NCI-H1930 (cell line): Measurements from ENCODE around the gene DDX18.
"Not testable (repeated sequence)": the region's sequence is repeated elsewhere in the genome, so short reads cannot be mapped to it uniquely, and the experiment has no call there.

ENCODE experiments used
- DNase-seq, 2 experiments: peaks; one replicate each; lab custom pipeline; 2025; lab: John Stamatoyannopoulos, UW

The DDX18 gene

DNA sequence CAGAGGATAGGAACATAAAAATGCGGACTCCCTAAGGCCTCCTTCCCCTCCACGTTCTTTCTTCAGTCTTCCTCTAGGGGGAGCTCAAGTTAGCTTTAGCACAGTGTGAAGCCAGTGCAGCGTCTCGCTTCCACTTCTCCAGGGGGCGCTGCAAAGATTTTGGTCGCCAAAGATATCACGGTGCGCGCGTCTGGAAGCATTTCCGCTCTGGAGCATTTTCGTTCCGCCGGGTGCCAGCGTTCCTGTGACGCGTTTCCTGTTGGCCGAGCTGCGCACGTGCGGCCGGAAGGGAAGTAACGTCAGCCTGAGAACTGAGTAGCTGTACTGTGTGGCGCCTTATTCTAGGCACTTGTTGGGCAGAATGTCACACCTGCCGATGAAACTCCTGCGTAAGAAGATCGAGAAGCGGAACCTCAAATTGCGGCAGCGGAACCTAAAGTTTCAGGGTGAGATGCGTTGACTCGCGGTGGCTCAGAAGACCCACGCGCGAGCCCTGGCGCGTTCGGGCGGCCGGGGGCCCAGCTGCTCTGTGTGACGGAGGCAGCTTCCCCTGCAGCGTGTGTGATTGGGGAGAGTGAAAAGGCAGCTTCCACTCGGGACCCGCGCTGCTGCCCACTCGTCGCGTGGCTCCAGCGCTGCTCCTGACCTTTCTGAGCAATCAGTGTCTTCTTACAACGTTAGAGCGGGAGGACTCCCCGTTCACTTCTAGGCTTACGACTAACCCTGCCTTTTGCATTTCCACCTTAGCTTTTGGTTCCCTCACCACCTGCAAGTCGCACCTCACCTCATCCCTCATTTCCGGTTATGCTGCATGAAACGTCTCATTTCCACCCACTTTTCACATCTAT is at the start of gene DDX18:
Gene DDX18 (plus strand): TSS at position 275 of the 848 bp plus-strand sequence. CDS start 87 bp downstream, at position 362.
- DNase-seq: peak; percentile 98 to 99

DNA sequence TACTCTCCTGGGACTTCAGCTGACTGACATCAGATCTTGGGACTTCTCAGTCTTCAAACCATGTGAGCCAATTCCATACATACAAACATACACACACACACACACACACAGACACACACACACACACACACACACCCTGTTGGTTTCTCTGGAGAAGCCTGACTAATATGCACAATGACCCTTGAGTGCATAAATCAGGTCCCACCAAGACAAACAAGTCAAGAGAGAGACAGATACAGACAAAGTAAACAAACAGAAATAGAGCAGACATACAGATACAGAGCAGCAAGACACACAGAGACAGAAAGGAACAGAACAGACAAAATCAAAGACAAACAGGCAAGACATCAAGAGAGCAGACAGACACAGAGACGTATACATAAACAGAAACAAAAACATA is 43.8 kb upstream of the DDX18 start:
- DNase-seq: no peak

- DNase-seq: peak in 1 of 2 experiments; percentile 31
Measured at GRCh38 chr2:117771969-117772630, 42.4 kb upstream of the DDX18 start.

GRCh38 chr2:117774716-117775115 is 39.8 kb upstream of the DDX18 start:
- DNase-seq: no peak

DNA sequence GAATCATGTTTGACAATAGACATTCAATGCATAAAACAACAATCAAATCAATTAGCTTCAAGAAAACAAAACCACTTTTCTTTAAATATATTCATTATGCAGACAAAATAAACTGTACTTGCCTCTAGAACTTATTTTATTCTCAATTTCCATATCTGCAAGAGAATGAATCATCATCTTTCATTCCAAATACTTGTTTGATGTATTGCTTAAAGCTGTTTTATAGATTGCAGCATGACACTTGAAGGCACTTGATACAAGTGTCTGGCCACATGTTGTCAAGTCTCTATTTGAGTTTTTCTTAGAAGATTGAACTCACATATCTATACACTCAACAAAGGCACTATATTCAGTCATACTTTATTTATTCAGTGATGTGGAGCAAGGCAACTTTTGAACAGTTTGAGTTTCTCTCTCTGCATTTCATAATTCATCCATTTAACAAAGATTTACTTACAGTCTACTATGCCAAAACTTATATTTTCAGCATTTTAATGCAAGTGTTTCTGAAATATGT is 38.7 kb upstream of the DDX18 start:
- DNase-seq: no peak

GRCh38 chr2:117776888-117777287 is 37.6 kb upstream of the DDX18 start:
- no peak for DNase-seq

DNA sequence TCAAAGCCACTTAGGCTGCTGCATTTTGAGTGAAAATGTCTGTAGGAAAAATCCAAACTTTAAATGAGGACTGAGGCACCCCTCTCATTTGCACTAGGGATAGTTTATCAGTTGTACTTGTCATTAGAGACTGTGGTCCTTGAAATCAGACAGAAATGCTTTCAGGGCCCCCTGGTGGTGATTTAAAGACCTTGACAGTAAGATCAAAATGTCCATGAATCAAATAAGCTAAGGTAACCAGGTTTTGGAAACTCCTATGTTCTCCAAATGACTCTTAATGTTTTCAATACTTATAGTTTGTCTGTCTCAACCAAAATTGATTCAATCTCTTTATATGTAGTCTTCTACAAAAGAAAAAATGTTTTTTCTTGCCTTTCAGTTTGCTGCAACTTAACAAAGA is 28.8 kb upstream of the DDX18 start:
- peak; percentile 20 to 69 for DNase-seq

DNA sequence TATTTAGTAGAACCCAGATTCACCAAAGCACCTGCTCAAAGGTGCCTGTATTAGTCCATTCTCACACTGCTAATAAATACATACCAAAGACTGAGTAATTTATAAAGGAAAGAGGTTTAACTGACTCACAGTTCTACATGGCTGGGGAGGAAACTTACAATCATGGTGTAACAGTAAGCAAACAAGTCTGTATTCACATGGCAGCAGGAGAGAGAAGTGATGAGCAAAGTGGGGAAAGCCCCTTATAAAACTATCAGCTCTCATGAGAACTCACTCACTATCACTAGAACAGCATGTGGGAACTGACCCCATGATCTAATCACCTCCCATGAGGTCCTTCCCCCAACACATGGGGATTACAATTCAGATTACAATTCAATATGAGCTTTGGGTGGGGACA is 28.0 kb upstream of the DDX18 start:
- DNase-seq: no peak

GRCh38 chr2:117789505-117789904 is 25.0 kb upstream of the DDX18 start:
- no peak for DNase-seq

DNA sequence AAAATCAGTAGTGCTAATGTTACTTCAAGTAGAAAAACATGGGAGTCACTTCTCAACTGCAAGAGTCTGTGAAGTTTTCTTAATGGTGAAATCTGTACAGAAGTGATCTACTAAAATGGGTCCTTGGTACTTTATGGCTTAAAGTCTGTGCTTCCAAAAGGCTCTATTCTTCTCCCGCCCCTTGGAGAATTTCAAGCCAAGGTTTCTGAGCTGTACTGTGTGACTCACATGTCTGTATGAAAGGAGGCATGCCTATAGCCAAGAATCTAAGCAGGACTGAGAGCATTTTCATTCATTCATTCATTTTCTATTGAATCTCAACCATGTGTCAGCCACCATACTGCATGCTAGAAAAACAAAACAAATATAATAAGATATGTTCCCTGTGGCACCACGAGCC is 19.8 kb upstream of the DDX18 start:
- no peak for DNase-seq

DNA sequence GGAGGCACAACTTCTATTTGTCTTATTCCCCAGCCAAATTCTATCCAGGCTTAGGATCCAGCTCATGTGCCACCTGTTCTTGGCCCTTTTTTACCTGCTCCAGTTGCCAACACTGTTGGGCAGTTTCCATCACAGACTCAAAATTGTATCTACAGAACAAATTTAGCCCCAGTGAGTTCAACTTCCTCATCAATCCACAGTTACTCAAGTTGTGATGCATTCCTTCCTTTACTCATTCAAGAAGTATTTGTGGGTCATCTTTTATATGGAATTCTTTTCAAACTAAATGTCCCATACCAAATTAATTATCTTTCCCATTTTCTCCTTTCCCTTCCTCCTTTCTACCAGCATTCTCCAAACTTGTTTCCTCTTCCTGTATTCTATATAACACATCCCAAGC is 12.7 kb upstream of the DDX18 start:
- no peak for DNase-seq

DNA sequence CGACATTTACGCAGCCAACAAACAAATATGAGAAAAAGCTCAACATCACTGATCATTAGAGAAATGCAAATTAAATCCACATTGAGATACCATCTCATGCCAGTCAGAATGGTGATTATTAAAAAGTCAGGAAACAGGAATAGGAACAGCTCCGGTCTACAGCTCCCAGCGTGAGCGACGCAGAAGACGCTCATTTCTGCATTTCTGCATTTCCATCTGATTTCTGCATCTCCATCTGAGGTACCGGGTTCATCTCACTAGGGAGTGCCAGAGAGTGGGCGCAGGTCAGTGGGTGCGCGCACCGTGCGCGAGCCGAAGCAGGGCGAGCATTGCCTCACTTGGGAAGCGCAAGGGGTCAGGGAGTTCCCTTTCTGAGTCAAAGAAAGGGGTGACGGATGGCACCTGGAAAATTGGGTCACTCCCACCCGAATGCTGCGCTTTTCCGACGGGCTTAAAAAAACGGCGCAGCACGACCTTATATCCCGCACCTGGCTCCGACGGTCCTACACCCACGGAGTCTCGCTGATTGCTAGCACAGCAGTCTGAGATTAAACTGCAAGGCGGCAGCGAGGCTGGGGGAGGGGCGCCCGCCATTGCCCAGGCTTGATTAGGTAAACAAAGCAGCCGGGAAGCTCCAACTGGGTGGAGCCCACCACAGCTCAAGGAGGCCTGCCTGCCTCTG is 10.7 kb upstream of the DDX18 start:
- not testable (repeated sequence) for DNase-seq

- DNase-seq: no peak
Measured at GRCh38 chr2:117812443-117812842, 2.0 kb upstream of the DDX18 start.

DNA sequence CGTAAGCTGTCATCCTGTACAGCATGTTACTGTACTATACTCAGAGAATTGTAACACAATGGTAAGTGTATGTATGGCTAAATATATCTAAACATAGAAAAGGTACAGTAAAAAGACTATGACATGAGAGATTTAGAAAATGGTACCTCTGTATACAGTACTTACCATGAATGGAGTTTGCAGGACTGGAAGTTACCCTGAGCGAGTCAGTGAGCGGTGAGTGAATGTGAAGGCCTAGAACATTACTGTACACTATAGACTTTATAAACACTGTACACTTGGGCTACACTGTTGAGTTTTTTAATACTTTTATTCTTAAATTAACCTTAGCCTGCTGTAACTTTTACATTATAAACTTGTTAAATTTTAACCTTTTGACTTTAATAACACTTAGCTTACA is 1.5 kb downstream of the DDX18 start:
- no peak for DNase-seq

GRCh38 chr2:117818921-117819320 is 4.4 kb downstream of the DDX18 start:
- no peak for DNase-seq

- no peak for DNase-seq
Measured at GRCh38 chr2:117820444-117820843, 6.0 kb downstream of the DDX18 start.

DNA sequence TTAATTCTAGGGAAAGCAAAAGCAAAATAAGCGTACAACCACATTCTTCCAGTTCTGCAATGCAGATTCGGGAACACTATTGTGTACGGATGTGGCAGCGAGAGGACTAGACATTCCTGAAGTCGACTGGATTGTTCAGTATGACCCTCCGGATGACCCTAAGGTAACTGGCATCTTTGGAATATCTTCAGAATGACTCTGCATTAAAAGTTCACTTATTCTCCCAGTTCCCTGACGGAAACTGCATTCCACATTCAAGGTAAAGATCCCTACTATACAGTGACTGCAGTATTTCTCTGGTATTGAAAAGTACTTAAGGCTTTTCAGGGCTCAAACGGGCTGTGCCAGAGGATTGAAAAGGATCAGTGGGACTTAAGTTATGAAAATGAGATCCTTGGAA is 10.9 kb downstream of the DDX18 start:
- no peak for DNase-seq

DNA sequence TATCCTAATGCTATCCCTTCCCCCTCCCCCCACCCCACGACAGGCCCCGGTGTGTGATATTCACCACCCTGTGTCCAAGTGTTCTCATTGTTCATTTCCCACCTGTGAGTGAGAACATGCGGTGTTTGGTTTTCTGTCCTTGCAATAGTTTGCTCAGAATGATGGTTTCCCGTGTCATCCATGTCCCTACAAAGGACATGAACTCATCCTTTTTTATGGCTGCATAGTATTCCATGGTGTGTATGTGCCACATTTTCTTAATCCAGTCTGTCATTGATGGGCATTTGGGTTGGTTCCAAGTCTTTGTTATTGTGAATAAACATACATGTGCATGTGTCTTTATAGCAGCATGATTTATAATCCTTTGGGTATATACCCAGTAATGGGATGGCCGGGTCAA is 13.0 kb downstream of the DDX18 start:
- not testable (repeated sequence) for DNase-seq

DNA sequence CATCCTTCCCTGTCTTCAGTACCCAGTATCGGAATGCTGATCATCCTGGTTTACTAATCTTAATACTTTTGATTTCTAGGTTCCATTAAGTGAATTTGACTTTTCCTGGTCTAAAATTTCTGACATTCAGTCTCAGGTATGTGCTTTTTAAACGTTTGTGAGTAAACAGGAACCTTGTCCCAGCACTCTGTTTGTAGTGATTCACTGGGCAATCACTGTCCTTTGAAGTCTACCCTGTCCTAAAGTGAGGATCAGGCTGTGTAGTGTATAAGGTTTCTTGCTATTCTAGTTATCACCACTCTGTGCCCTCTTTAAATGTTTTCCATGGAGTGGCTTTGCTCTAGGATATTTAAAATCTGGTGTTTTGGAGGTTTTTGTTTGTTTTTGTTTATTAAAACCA is 14.4 kb downstream of the DDX18 start:
- no peak for DNase-seq

DNA sequence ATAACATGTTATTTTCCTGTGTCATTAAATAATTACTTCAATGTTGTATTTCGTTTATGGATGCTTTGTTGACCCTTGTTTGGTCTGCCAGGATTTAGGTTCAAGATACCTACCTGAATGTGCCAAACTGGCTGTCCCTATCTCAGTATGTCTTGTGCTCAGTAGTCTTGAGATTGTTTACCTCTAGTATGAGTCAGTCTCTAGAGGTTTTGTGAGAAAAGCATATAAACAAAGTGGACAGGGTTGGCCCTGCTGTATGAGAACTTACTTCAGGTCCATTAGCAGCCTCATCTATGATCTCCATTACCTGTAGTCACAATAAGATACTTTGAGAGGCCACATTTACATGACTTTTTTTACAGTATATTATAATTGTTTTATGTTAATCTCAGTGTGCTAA is 17.8 kb downstream of the DDX18 start:
- no peak for DNase-seq

DNA sequence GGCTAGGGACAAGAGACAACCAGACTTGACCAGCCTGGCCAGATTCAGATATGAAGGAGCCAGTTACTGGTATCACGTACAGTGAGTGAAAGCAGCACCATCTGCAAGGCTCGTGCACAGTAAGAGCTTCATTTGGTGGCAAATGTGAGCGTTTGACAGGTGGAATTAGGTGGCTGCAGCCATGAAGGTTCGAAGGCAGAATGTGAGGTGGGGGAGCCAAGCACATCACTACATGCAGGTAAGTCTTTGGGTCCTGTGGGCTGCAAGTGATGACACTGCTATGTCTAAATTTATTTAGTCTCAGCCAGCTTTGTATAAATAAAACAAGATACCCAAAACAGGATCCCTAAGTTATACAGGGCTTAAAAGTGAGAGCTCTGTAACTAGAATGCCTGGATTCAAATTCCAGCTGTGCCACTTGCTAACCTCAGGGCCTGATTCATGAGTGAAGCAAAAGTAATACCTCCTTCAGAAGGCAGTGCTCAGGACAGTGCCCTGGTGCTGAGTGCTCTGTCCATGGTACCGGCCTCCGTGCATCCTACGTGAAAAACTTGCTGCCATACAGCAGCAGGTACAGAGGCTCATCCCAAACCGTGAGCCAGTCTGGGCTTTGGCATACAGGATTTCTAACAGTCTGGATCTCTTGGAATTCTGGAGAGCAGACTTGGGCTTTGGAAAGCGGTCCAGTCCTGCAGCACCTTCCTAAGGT is 18.6 kb downstream of the DDX18 start:
- no peak for DNase-seq

GRCh38 chr2:117833911-117834310 is 19.4 kb downstream of the DDX18 start:
- DNase-seq: no peak
